HG03558 (cell line): Measurements from ENCODE around the gene NDOR1.

ENCODE experiments used
- ATAC-seq: cut with Tn5 transposase; IDR thresholded peaks from one replicate; pipeline ENCODE4 v1.9.1; 2021; ENCODE audit warnings: moderate number of reproducible peaks; ENCODE audit not compliant: unreplicated experiment; ENCODE audit errors: extremely low read depth

The NDOR1 gene

DNA sequence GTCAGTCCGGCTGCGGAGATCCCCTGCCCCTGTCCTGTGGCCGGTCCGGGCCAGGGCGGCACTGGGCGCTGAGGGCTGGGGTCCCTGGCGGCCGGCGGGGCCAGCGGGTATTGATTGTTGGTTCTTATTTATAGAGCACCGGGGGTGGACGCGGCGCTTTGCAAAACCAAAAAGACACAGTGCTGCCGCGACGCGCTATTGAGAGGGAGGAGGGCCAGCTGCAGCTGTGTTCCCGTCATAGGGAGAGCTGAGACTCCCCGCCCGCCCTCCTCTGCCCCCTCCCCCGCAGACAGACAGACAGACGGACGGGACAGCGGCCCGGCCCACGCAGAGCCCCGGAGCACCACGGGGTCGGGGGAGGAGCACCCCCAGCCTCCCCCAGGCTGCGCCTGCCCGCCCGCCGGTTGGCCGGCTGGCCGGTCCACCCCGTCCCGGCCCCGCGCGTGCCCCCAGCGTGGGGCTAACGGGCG lies 38.2 kb upstream of the NDOR1 start:
- ATAC-seq, result no peak

DNA sequence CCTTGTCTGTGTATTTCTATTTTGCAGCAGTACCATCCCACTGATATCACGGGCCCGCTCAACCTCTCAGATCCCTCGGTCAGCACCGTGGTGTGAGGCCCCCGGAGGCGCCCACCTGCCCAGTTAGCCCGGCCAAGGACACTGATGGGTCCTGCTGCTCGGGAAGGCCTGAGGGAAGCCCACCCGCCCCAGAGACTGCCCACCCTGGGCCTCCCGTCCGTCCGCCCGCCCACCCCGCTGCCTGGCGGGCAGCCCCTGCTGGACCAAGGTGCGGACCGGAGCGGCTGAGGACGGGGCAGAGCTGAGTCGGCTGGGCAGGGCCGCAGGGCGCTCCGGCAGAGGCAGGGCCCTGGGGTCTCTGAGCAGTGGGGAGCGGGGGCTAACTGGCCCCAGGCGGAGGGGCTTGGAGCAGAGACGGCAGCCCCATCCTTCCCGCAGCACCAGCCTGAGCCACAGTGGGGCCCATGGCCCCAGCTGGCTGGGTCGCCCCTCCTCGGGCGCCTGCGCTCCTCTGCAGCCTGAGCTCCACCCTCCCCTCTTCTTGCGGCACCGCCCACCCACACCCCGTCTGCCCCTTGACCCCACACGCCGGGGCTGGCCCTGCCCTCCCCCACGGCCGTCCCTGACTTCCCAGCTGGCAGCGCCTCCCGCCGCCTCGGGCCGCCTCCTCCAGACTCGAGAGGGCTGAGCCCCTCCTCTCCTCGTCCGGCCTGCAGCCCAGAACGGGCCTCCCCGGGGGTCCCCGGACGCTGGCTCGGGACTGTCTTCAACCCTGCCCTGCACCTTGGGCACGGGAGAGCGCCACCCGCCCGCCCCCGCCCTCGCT lies 37.5 kb upstream of the NDOR1 start:
- ATAC-seq, result no peak

GRCh38 chr9:137168573-137168903 lies 37.0 kb upstream of the NDOR1 start:
- ATAC-seq, result no peak

DNA sequence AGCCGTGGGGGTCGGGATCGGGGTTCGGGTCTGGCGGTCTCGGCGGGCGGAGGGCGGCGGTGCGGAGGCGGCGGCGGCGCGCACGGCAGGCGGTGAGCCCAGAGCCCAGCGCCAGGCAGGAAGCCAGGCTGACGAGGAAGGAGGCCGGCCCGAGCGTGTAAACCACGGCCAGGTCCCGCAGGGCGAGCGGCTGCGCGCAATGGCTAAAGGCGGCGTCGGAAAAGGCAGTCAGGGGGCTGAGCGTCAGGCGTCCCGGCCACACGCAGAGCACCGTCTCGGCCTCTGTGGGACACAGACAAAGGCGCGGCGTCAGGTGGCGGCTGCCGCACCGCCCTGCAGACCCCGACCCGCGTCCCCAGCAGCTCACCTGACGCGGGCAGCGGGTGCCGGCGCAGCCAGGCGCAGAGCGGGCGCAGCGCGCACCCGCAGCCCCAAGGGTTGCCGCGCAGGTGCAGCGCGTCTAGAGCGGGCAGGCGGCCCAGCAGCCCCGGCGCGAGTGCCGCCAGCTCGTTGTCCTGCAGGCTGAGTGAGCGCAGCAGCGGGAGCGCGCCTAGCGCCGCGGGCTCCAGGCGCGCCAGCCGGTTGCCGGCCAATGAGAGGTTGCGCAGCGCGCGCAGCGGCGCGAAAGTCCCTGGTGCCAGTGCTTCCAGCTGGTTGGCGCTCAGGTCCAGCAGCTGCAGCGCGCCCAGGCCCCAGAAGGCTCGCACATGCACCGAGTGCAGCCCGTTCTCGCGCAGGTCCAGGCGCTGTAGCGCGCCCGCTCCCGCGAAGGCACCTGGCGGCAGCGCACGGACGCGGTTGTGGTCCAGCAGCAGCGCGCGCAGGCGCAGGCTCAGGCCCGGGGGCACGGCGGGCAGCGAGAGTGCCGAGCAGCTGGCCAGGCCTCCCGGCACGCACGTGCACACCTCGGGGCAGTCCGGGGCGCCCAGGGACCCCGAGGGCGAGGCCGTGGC lies 36.3 kb upstream of the NDOR1 start:
- ATAC-seq, result no peak

- ATAC-seq, result no peak
These were observed 35.6 kb upstream of the NDOR1 start, which contains the start of gene LRRC26 for GRCh38 chr9:137169896-137170358. Gene LRRC26, minus strand, starts transcription at chr9:137170051. Its CDS starts 108 bp downstream, at chr9:137169943.

DNA sequence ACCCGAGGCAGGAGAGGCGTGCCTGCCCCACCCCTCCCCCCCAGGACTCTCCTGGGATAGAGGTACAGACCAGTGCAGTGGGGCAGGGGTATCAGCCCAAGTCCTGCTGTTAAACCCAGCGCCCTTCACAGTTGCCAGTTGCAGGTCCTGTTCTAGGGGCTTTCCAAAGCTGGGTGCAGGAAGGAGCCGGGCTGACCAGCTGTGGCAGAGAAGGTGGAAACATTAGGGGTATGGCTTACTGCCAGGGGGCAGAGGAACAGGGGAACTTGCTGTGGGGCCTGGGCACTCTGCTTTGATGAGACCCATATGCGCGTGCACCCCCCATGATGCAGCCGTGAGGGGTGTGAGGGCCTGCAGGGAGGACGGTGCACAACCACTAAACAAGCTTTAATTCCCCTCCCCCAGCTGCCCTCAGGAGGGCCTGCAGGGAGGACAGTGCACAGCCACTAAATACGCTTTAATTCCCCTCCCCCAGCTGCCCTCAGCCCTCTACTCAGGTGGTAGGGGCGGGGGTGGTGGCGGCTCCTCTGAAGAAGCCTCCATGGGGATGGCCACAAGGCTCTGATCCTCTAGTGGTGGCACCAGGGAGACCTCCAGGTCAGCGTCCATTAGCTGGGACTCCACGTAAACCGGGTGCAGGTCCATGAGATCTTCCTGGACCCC lies 34.9 kb upstream of the NDOR1 start:
- no peak for ATAC-seq

DNA sequence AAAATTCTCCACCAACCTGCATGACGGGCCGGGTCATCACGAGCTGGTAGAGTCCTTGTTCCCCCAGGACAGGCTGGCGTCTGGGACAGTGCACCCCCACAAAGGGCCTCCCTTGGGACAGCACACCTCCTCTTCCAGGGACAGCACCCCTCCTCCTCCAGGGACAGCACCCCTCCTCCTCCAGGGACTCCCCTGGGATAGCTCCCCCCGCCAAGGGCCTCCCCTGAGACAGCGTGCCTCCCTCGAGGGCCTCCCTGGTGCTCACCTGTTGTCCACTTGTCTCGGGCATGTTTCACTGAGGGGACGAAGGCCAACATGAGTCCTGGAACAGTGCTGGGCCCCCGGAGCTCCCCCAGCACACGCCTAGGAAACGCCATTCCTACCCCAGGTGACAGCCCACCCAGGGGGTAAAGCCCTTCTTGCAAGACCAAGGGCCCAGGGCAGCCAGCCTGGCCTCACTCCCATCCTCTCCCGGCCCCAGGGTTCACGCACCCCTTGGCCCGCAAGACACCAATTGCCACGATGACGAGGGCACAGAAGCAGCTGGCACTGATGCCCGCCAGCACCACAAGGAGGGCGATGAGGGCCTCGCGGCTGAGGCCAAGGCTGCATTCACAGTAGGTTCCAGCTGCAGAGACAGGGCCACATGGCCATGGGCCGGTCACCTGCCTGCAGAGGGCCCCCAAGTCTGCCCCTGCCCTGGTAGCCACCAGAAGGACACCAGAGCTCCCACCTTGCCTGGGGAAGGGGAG lies 34.2 kb upstream of the NDOR1 start:
- no peak for ATAC-seq

- no peak for ATAC-seq
These were observed 32.4 kb upstream of the NDOR1 start for GRCh38 chr9:137172901-137173795.

DNA sequence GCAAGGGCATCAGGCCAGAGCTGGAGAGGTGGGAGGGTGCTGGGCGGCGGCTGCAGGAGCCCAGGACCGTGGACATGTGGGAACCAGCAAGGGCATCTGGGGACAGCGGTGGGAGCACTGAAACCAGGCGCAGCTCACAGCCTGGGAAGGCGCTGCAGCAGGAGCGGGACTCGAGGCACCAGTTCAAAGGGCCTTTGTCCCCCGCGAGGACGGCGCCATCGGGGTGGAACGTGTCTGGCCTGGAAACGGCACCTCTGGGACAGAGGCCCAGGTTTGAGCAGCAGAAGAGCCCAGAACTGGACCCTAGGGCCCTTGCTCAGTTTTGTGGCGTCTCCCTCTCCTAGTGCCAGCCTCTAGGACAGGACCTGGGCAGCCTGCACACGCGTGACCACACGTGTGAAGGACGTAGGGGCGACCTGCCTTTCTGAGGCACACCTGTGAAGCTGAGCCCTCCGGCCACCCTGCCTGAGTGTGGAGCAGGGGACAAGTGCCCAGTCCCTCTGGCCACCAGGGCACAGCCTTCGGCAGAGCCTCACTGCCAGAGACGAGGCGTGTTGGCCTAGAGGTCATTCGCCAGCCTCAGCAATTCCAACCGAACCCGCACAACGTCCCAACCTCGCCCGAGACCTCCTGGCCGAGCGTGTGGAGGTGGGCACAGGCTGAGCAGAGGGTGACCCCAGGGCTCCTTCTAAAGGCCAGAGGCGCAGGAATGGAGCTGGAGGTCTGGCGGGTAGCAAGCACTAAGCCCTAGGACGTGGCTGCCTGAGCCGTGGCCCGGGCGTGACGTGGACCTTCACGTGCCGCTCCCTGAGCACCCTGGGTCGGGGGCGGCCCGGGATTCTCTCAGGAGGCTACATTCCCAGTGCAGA lies 31.5 kb upstream of the NDOR1 start:
- no peak for ATAC-seq

DNA sequence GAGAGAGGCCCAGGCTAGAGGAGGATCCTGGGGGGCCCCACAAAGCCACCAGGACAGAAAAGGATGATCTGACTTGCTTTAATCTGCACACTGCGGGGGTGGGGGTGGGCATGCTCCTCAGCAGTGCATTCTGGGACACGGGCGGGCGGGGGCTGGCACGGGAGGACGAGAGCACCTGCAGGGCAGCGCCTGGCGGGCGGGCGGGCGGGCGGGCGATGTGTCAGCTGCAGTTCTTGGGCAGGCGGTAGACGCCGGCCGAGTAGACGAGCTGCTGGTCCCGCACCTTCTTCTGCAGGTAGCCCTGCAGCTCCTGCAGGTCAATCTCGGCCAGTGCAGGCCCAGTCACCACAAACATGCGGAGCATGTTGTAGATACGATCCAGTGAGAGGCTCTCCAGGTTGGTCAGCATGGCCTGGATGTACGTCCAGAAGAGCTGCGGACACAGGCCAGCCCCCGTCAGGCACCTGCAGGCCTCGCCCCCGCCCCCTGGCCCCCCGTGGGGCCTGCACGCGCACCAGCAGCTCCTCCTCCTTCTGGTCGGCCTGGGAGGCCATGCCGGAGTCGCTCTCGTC lies 30.7 kb upstream of the NDOR1 start:
- ATAC-seq, result no peak

DNA sequence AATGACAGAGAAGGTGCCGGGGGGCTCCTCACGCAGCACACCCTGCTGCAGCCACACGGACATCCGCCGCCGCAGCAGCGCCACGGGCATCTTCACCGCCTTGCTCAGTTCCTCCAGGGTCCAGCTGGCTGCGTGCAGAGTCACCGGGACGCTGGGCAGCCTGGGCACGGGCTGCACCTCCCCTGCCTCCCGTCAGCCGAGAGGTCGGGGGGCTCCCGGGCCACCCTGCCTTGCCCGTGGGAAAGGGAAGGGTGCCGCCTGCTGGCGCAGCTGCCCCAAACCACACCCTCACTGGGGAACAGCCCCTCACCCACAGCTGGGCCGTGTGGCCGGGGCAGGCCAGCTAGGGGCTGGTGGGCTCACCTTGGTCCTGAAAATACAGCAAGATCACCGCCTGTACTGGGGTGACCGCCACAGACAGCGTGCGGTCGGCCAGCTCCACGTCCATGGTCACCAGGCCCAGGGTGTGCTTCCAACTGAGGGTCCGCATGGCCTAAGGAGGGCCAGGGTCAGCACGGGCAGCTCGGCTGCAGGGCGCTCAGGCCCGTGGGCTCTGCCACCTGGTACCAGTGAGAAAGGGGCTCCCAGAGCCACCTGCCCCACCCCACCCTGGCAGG lies 30.0 kb upstream of the NDOR1 start:
- no peak for ATAC-seq

GRCh38 chr9:137176302-137177182 lies 29.0 kb upstream of the NDOR1 start:
- no peak for ATAC-seq

GRCh38 chr9:137178201-137178938 lies 27.1 kb upstream of the NDOR1 start:
- ATAC-seq, result no peak

DNA sequence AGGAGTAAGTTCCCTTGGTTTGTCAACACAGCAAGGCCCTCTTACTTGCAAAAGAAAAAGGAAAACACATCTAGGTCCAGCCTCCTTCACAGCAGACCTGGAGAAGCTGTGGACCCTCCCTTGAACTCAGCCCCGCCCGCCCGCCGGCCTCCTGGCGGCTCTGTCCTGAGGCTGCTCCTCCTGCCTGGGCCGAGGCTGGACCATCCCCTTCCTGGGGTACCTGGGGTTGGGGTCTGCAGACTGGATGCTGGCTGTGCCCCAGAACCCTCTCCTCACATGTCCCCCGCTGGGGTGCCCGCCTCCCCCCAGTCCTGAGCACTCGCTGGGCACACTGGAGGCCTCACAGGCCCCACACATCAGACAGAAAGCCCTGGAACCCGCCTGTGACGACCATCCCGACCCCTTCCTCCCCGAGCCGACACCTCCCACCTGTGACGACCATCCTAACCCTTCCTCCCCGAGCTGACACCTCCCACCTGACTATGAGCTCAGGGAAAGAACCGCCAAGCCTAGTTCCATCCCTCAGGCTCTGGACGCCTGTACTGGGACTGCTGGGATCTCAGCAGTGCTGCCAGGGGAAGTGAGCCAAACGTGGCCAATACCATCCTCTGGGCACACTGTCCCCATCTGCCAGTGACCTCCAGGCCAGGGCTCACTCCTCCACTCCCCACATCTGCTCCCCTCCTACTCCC lies 26.4 kb upstream of the NDOR1 start:
- ATAC-seq, result no peak

DNA sequence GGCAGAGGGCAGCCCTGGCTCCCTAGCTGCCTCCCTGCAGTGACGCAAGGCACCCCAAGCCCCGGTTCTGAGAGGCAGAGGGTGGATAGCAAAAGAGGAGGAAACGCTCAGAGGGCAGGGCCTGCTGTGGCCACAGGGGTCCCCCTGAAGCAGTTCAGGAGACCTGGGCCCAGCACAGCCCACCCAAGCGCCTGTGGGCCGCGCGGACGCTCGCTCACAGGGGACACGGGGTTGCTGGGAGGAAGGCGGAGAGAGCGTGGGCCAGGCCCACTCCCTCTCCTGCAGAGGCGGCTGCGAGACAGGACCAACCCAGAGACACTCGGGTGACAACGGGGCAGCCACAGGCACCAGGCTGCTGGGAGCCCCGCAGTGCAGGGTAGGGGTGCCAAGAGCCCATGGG lies 25.7 kb upstream of the NDOR1 start:
- no peak for ATAC-seq
